ENCODE measurements around the gene MIS12.

GRCh38 chr17:5464717-5465507 is 21.5 kb upstream of the MIS12 start:
- TF ChIP-seq CTCF (IDR thresholded peaks at IDR 0.05): no peak
- TF ChIP-seq POLR2A (IDR thresholded peaks at IDR 0.05): no peak
